WTC11 (cell line): ENCODE measurements around the gene LPCAT3. TPM values are rescaled to one million over a fixed set of nuclear protein-coding genes. Genes with fewer than 3 reads are reported as not detected.

Source experiments
- ATAC-seq: fragments of 200-7000 bp; cut with Tn5 transposase; 2 replicates; pipeline ENCODE4 v1.10.0; 2021; ENCODE audit warnings: mild to moderate bottlenecking, moderate library complexity
- CTCF ChIA-PET: fragments of 300-600 bp; sonication (Branson Sonifier 250); formaldehyde crosslinking; loops from one replicate; lab custom pipeline; 2021; ENCODE audit warnings: antibody characterized with exemption; lab: Charles Lee
- POLR2A ChIA-PET: fragments of 350-600 bp; sonication (Branson Sonifier 250); formaldehyde crosslinking; loops from one replicate; lab custom pipeline; 2021; ENCODE audit warnings: antibody characterized with exemption; lab: Charles Lee
- DNase-seq: peaks from one replicate; pipeline ENCODE4 v3.0.0; 2021; ENCODE audit warnings: low spot score
- H3K27ac Mint-ChIP-seq: 2 replicates; pipeline ENCODE4 v1.8.0; 2021; ENCODE audit warnings: mixed read lengths
- H3K27me3 Mint-ChIP-seq: 2 replicates; pipeline ENCODE4 v1.8.0; 2021; ENCODE audit warnings: low read depth, mild to moderate bottlenecking, moderate library complexity, mixed read lengths
- H3K36me3 Mint-ChIP-seq: 2 replicates; pipeline ENCODE4 v1.8.0; 2021; ENCODE audit warnings: mixed read lengths
- H3K4me1 Mint-ChIP-seq: 2 replicates; pipeline ENCODE4 v1.8.0; 2022; ENCODE audit warnings: mixed read lengths
- H3K4me3 Mint-ChIP-seq: 2 replicates; pipeline ENCODE4 v1.8.0; 2021; ENCODE audit warnings: mild to moderate bottlenecking, moderate library complexity, mixed read lengths
- H3K9me3 Mint-ChIP-seq: 2 replicates; pipeline ENCODE4 v1.8.0; 2021; ENCODE audit warnings: mixed read lengths
- GABPB1 ChIP-seq: sonication (generic); formaldehyde crosslinking; IDR thresholded peaks from 2 replicates; pipeline ENCODE4 v1.8.1; 2023; ENCODE audit warnings: mild to moderate bottlenecking, missing genetic modification reagents
- GTF2I ChIP-seq: fragments of 250-450 bp; sonication (Bioruptor Pico); conservative IDR thresholded peaks from 2 replicates; pipeline ENCODE4 v1.4.0; 2021; ENCODE audit warnings: mild to moderate bottlenecking
- NR3C1 ChIP-seq: sonication (generic); formaldehyde crosslinking; conservative IDR thresholded peaks from 2 replicates; pipeline ENCODE4 v1.8.1; 2023; ENCODE audit warnings: low read depth, mild to moderate bottlenecking, missing genetic modification reagents
- OVOL2 ChIP-seq: fragments of 250-450 bp; sonication (Bioruptor Pico); IDR thresholded peaks from 2 replicates; pipeline ENCODE4 v1.9.0; 2021; ENCODE audit warnings: mild to moderate bottlenecking, borderline replicate concordance
- TEAD1 ChIP-seq: sonication (generic); formaldehyde crosslinking; IDR thresholded peaks from 2 replicates; pipeline ENCODE4 v1.8.0; 2022; ENCODE audit warnings: mild to moderate bottlenecking, missing genetic modification reagents
- ZNF317 ChIP-seq: sonication (generic); formaldehyde crosslinking; IDR thresholded peaks from 2 replicates; pipeline ENCODE4 v1.8.1; 2023; ENCODE audit warnings: low read depth, mild to moderate bottlenecking, moderate library complexity, missing genetic modification reagents, borderline replicate concordance
- total RNA-seq: library from RNA; stranded (reverse); gene quantifications from 3 replicates; pipeline ENCODE4 v1.2.3, GENCODE V29; 2021
- TF ChIP-seq, protein P1 (sequence below): sonication (generic); formaldehyde crosslinking; IDR thresholded peaks from 2 replicates; pipeline ENCODE4 v1.8.0; 2022; ENCODE audit warnings: mild to moderate bottlenecking, missing genetic modification reagents
- TF ChIP-seq, protein P2 (sequence below): fragments of 250-450 bp; sonication (Bioruptor Pico); IDR thresholded peaks from 2 replicates; pipeline ENCODE4 v1.8.0; 2021; ENCODE audit warnings: mild to moderate bottlenecking
- TF ChIP-seq, protein P3 (sequence below): sonication (generic); formaldehyde crosslinking; conservative IDR thresholded peaks from 2 replicates; pipeline ENCODE4 v1.8.1; 2022; ENCODE audit warnings: mild to moderate bottlenecking, missing genetic modification reagents
- TF ChIP-seq, protein P4 (sequence below): fragments of 250-450 bp; sonication (Bioruptor Pico); IDR thresholded peaks from 2 replicates; pipeline ENCODE4 v1.9.0; 2021; ENCODE audit warnings: mild to moderate bottlenecking
- TF ChIP-seq, protein P5 (sequence below): sonication (generic); formaldehyde crosslinking; IDR thresholded peaks from 2 replicates; pipeline ENCODE4 v1.8.0; 2022; ENCODE audit warnings: missing genetic modification reagents
- TF ChIP-seq, protein P6 (sequence below): sonication (generic); formaldehyde crosslinking; IDR thresholded peaks from 2 replicates; pipeline ENCODE4 v1.8.1; 2023; ENCODE audit warnings: mild to moderate bottlenecking, missing genetic modification reagents, moderate library complexity
- TF ChIP-seq, protein P7 (sequence below): sonication (generic); formaldehyde crosslinking; IDR thresholded peaks from 2 replicates; pipeline ENCODE4 v1.8.0; 2023; ENCODE audit warnings: missing genetic modification reagents, mild to moderate bottlenecking, borderline replicate concordance
- TF ChIP-seq, protein P8 (sequence below): fragments of 250-450 bp; sonication (Bioruptor Pico); conservative IDR thresholded peaks from 2 replicates; pipeline ENCODE4 v1.9.0; 2021; ENCODE audit warnings: mild to moderate bottlenecking
- TF ChIP-seq, protein P9 (sequence below): fragments of 200-600 bp; IDR thresholded peaks from 2 replicates; pipeline ENCODE4 v1.8.0; 2022; ENCODE audit warnings: antibody characterized with exemption

Gene LPCAT3
- total RNA-seq, 1 experiment from 2014 or later = 40.0 TPM

DNA sequence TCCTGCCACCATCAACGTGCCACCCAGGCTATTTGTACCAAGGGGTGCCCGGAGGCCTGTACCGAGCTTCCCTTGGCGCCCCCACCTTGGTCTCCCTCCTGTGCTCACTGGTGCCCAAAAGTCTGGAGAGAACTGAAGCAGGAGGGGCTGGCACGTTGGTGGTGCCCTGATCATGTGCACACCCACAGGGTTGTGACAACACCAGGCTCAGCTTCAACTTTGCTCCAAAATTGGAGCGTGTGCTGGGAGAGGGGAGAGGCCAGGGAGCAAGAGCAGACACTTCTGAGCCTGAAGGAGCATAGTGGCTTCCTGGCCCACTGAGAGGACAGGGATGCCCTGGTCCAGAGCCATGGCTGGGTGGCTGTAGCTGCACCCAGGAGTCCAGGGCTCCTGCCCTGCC, 13.0 kb upstream of the LPCAT3 start (continued):
- TF ChIP-seq, protein P1, sequence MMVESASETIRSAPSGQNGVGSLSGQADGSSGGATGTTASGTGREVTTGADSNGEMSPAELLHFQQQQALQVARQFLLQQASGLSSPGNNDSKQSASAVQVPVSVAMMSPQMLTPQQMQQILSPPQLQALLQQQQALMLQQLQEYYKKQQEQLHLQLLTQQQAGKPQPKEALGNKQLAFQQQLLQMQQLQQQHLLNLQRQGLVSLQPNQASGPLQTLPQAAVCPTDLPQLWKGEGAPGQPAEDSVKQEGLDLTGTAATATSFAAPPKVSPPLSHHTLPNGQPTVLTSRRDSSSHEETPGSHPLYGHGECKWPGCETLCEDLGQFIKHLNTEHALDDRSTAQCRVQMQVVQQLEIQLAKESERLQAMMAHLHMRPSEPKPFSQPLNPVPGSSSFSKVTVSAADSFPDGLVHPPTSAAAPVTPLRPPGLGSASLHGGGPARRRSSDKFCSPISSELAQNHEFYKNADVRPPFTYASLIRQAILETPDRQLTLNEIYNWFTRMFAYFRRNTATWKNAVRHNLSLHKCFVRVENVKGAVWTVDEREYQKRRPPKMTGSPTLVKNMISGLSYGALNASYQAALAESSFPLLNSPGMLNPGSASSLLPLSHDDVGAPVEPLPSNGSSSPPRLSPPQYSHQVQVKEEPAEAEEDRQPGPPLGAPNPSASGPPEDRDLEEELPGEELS (CRISPR knock-in tag) = no peak
- no peak for TF ChIP-seq NR3C1
- TF ChIP-seq TEAD1 (CRISPR knock-in tag) = no peak
- TF ChIP-seq, protein P2, sequence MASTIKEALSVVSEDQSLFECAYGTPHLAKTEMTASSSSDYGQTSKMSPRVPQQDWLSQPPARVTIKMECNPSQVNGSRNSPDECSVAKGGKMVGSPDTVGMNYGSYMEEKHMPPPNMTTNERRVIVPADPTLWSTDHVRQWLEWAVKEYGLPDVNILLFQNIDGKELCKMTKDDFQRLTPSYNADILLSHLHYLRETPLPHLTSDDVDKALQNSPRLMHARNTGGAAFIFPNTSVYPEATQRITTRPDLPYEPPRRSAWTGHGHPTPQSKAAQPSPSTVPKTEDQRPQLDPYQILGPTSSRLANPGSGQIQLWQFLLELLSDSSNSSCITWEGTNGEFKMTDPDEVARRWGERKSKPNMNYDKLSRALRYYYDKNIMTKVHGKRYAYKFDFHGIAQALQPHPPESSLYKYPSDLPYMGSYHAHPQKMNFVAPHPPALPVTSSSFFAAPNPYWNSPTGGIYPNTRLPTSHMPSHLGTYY = no peak

DNA sequence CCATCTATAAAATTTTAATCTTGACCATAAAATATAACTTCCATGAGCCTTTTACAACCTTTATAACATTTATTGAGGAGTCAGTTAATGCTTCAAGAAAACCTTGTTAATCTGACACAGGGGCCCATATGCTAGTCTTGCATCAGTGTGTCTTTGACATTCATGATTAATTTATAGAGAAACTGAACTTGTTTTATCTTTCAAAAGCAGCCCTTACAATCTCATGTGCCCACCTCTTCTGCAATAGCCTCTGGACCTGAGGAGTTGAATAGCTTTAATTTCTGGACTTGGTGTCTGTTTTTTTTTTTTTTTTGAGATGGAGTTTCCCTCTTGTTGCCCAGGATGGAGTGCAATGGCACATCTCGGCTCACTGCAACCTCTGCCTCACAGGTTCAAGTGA, 8.6 kb upstream of the LPCAT3 start:
- Mint-ChIP-seq H3K36me3 (no peaks in the 10 kb centered on the region), H3K27me3 (no peaks in the 10 kb centered on the region; the same call in 1 of the 2 replicates), H3K4me3 (no peak overlapping the region), H3K9me3 (no peaks in the 10 kb centered on the region), H3K4me1 (no peaks in the 10 kb centered on the region), H3K27ac (no peak overlapping the region)
- ATAC-seq (no peak), DNase-seq (no peak)
- ChIA-PET POLR2A (no interaction called here), CTCF (interaction anchor here (0.7 to 1.1 kb wide), 3 partner anchors 9 to 271 kb away, joined by 3 to 6 read pairs (median 3); partner anchors contain the start of gene LPCAT3)
- TF ChIP-seq, protein P3, sequence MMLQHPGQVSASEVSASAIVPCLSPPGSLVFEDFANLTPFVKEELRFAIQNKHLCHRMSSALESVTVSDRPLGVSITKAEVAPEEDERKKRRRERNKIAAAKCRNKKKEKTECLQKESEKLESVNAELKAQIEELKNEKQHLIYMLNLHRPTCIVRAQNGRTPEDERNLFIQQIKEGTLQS (CRISPR knock-in tag) = no peak
- no peak for TF ChIP-seq GABPB1 (CRISPR knock-in tag)
- TF ChIP-seq, protein P4, sequence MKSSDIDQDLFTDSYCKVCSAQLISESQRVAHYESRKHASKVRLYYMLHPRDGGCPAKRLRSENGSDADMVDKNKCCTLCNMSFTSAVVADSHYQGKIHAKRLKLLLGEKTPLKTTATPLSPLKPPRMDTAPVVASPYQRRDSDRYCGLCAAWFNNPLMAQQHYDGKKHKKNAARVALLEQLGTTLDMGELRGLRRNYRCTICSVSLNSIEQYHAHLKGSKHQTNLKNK (CRISPR knock-in tag) = no peak
- TF ChIP-seq OVOL2 = no peak
- TF ChIP-seq ZNF317 = no peak
- TF ChIP-seq GTF2I = no peak
- TF ChIP-seq, protein P5, sequence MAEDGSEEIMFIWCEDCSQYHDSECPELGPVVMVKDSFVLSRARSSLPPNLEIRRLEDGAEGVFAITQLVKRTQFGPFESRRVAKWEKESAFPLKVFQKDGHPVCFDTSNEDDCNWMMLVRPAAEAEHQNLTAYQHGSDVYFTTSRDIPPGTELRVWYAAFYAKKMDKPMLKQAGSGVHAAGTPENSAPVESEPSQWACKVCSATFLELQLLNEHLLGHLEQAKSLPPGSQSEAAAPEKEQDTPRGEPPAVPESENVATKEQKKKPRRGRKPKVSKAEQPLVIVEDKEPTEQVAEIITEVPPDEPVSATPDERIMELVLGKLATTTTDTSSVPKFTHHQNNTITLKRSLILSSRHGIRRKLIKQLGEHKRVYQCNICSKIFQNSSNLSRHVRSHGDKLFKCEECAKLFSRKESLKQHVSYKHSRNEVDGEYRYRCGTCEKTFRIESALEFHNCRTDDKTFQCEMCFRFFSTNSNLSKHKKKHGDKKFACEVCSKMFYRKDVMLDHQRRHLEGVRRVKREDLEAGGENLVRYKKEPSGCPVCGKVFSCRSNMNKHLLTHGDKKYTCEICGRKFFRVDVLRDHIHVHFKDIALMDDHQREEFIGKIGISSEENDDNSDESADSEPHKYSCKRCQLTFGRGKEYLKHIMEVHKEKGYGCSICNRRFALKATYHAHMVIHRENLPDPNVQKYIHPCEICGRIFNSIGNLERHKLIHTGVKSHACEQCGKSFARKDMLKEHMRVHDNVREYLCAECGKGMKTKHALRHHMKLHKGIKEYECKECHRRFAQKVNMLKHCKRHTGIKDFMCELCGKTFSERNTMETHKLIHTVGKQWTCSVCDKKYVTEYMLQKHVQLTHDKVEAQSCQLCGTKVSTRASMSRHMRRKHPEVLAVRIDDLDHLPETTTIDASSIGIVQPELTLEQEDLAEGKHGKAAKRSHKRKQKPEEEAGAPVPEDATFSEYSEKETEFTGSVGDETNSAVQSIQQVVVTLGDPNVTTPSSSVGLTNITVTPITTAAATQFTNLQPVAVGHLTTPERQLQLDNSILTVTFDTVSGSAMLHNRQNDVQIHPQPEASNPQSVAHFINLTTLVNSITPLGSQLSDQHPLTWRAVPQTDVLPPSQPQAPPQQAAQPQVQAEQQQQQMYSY (CRISPR knock-in tag) = no peak
- TF ChIP-seq, protein P6, sequence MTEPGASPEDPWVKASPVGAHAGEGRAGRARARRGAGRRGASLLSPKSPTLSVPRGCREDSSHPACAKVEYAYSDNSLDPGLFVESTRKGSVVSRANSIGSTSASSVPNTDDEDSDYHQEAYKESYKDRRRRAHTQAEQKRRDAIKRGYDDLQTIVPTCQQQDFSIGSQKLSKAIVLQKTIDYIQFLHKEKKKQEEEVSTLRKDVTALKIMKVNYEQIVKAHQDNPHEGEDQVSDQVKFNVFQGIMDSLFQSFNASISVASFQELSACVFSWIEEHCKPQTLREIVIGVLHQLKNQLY (CRISPR knock-in tag) = no peak
- TF ChIP-seq, protein P7, sequence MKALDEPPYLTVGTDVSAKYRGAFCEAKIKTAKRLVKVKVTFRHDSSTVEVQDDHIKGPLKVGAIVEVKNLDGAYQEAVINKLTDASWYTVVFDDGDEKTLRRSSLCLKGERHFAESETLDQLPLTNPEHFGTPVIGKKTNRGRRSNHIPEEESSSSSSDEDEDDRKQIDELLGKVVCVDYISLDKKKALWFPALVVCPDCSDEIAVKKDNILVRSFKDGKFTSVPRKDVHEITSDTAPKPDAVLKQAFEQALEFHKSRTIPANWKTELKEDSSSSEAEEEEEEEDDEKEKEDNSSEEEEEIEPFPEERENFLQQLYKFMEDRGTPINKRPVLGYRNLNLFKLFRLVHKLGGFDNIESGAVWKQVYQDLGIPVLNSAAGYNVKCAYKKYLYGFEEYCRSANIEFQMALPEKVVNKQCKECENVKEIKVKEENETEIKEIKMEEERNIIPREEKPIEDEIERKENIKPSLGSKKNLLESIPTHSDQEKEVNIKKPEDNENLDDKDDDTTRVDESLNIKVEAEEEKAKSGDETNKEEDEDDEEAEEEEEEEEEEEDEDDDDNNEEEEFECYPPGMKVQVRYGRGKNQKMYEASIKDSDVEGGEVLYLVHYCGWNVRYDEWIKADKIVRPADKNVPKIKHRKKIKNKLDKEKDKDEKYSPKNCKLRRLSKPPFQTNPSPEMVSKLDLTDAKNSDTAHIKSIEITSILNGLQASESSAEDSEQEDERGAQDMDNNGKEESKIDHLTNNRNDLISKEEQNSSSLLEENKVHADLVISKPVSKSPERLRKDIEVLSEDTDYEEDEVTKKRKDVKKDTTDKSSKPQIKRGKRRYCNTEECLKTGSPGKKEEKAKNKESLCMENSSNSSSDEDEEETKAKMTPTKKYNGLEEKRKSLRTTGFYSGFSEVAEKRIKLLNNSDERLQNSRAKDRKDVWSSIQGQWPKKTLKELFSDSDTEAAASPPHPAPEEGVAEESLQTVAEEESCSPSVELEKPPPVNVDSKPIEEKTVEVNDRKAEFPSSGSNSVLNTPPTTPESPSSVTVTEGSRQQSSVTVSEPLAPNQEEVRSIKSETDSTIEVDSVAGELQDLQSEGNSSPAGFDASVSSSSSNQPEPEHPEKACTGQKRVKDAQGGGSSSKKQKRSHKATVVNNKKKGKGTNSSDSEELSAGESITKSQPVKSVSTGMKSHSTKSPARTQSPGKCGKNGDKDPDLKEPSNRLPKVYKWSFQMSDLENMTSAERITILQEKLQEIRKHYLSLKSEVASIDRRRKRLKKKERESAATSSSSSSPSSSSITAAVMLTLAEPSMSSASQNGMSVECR (CRISPR knock-in tag) = no peak
- TF ChIP-seq, protein P8, sequence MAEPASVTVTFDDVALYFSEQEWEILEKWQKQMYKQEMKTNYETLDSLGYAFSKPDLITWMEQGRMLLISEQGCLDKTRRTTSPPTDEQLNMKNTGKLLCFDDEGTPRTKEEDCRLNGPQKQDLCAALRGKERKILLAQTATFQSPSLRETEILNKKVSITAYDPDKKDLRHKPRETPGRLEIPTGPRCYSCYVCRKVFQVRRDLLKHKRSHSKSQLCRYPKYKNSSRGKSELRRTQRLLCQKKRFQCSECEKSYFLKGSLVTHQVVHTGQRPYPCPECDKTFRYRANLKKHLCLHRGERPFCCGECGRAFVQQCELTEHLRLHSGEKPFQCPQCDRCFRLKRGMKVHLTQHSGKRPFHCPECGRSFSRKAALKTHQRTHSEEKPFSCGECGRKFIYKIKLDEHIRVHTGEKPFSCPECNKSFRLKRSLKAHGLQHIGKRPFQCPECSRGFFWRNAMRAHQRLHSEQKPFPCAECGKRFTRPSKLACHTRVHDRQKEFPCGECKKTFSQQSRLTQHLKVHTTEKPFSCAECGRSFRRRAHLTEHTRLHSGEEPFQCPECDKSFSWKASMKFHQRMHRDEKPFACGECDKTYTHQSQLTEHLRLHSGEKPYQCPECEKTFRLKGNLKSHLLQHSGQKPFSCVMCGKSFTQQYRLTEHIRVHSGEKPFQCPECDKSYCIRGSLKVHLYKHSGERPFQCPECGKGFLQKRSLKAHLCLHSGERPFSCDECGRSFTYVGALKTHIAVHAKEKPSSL (CRISPR knock-in tag) = no peak
- TF ChIP-seq, protein P9, sequence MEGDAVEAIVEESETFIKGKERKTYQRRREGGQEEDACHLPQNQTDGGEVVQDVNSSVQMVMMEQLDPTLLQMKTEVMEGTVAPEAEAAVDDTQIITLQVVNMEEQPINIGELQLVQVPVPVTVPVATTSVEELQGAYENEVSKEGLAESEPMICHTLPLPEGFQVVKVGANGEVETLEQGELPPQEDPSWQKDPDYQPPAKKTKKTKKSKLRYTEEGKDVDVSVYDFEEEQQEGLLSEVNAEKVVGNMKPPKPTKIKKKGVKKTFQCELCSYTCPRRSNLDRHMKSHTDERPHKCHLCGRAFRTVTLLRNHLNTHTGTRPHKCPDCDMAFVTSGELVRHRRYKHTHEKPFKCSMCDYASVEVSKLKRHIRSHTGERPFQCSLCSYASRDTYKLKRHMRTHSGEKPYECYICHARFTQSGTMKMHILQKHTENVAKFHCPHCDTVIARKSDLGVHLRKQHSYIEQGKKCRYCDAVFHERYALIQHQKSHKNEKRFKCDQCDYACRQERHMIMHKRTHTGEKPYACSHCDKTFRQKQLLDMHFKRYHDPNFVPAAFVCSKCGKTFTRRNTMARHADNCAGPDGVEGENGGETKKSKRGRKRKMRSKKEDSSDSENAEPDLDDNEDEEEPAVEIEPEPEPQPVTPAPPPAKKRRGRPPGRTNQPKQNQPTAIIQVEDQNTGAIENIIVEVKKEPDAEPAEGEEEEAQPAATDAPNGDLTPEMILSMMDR = no peak
